ENCODE results near the gene RNASEL.

RNASEL gene

GRCh38 chr1:182629080-182629479, 40.0 kb upstream of the RNASEL start:
- no peaks in the 10 kb centered on the region for H3K27me3 ChIP-seq (ENCODE audit: control insufficient read depth, insufficient read depth, low read length)
- no peak overlapping the region for H3K9ac ChIP-seq (ENCODE audit: low read length)
- H3K4me1 ChIP-seq (ENCODE audit: control insufficient read depth, insufficient read depth, low read length), result no peaks in the 10 kb centered on the region
- H3K9me3 ChIP-seq (ENCODE audit: control insufficient read depth, low read length), result no peaks in the 10 kb centered on the region
- H3K36me3 ChIP-seq (ENCODE audit: control insufficient read depth, insufficient read depth, low read length), result no peaks in the 10 kb centered on the region
- H3K4me3 ChIP-seq (ENCODE audit: low read length), result no peak overlapping the region

- Histone ChIP-seq H3K4me3 (ENCODE audit: low read length) (no peak overlapping the region), H3K4me1 (ENCODE audit: control insufficient read depth, insufficient read depth, low read length) (no peaks in the 10 kb centered on the region), H3K27me3 (ENCODE audit: control insufficient read depth, insufficient read depth, low read length) (no peaks in the 10 kb centered on the region), H3K36me3 (ENCODE audit: control insufficient read depth, insufficient read depth, low read length) (no peaks in the 10 kb centered on the region), H3K9ac (ENCODE audit: low read length) (no peak overlapping the region), H3K9me3 (ENCODE audit: control insufficient read depth, low read length) (no peaks in the 10 kb centered on the region)
These were observed 39.6 kb upstream of the RNASEL start for GRCh38 chr1:182628657-182629056.

GRCh38 chr1:182627622-182628021, 38.6 kb upstream of the RNASEL start:
- no peaks in the 10 kb centered on the region for H3K27me3 ChIP-seq (ENCODE audit: control insufficient read depth, insufficient read depth, low read length)
- no peaks in the 10 kb centered on the region for H3K36me3 ChIP-seq (ENCODE audit: control insufficient read depth, insufficient read depth, low read length)
- no peak overlapping the region for H3K4me3 ChIP-seq (ENCODE audit: low read length)
- H3K9ac ChIP-seq (ENCODE audit: low read length), result no peak overlapping the region
- no peaks in the 10 kb centered on the region for H3K4me1 ChIP-seq (ENCODE audit: control insufficient read depth, insufficient read depth, low read length)
- no peaks in the 10 kb centered on the region for H3K9me3 ChIP-seq (ENCODE audit: control insufficient read depth, low read length)

- no peak overlapping the region for H3K4me3 ChIP-seq (ENCODE audit: low read length)
- H3K36me3 ChIP-seq (ENCODE audit: control insufficient read depth, insufficient read depth, low read length), result no peaks in the 10 kb centered on the region
- no peaks in the 10 kb centered on the region for H3K27me3 ChIP-seq (ENCODE audit: control insufficient read depth, insufficient read depth, low read length)
- H3K9me3 ChIP-seq (ENCODE audit: control insufficient read depth, low read length), result no peaks in the 10 kb centered on the region
- H3K9ac ChIP-seq (ENCODE audit: low read length), result no peak overlapping the region
- H3K4me1 ChIP-seq (ENCODE audit: control insufficient read depth, insufficient read depth, low read length), result no peaks in the 10 kb centered on the region
These were observed 37.5 kb upstream of the RNASEL start for GRCh38 chr1:182626527-182626926.

- no peaks in the 10 kb centered on the region for H3K9me3 ChIP-seq (ENCODE audit: control insufficient read depth, low read length)
- no peak overlapping the region for H3K9ac ChIP-seq (ENCODE audit: low read length)
- H3K27me3 ChIP-seq (ENCODE audit: control insufficient read depth, insufficient read depth, low read length), result no peaks in the 10 kb centered on the region
- no peaks in the 10 kb centered on the region for H3K36me3 ChIP-seq (ENCODE audit: control insufficient read depth, insufficient read depth, low read length)
- H3K4me3 ChIP-seq (ENCODE audit: low read length), result no peak overlapping the region
- no peaks in the 10 kb centered on the region for H3K4me1 ChIP-seq (ENCODE audit: control insufficient read depth, insufficient read depth, low read length)
These were observed 36.9 kb upstream of the RNASEL start for GRCh38 chr1:182625719-182626504.

- H3K27me3 ChIP-seq (ENCODE audit: control insufficient read depth, insufficient read depth, low read length), result no peaks in the 10 kb centered on the region
- H3K4me1 ChIP-seq (ENCODE audit: control insufficient read depth, insufficient read depth, low read length), result no peaks in the 10 kb centered on the region
- no peaks in the 10 kb centered on the region for H3K9me3 ChIP-seq (ENCODE audit: control insufficient read depth, low read length)
- no peak overlapping the region for H3K4me3 ChIP-seq (ENCODE audit: low read length)
- no peak overlapping the region for H3K9ac ChIP-seq (ENCODE audit: low read length)
- H3K36me3 ChIP-seq (ENCODE audit: control insufficient read depth, insufficient read depth, low read length), result no peaks in the 10 kb centered on the region
These were observed 36.0 kb upstream of the RNASEL start for GRCh38 chr1:182625024-182625423.

- no peaks in the 10 kb centered on the region for H3K4me1 ChIP-seq (ENCODE audit: control insufficient read depth, insufficient read depth, low read length)
- H3K27me3 ChIP-seq (ENCODE audit: control insufficient read depth, insufficient read depth, low read length), result no peaks in the 10 kb centered on the region
- no peaks in the 10 kb centered on the region for H3K9me3 ChIP-seq (ENCODE audit: control insufficient read depth, low read length)
- no peaks in the 10 kb centered on the region for H3K36me3 ChIP-seq (ENCODE audit: control insufficient read depth, insufficient read depth, low read length)
- no peak overlapping the region for H3K4me3 ChIP-seq (ENCODE audit: low read length)
- H3K9ac ChIP-seq (ENCODE audit: low read length), result no peak overlapping the region
These were observed 35.5 kb upstream of the RNASEL start for GRCh38 chr1:182624577-182624976.

GRCh38 chr1:182622901-182623528, 34.0 kb upstream of the RNASEL start:
- H3K4me3 ChIP-seq (ENCODE audit: low read length), result no peak overlapping the region

GRCh38 chr1:182621906-182622305, 32.9 kb upstream of the RNASEL start:
- H3K9ac ChIP-seq (ENCODE audit: low read length), result no peak overlapping the region
- H3K27me3 ChIP-seq (ENCODE audit: control insufficient read depth, insufficient read depth, low read length), result no peaks in the 10 kb centered on the region
- no peaks in the 10 kb centered on the region for H3K9me3 ChIP-seq (ENCODE audit: control insufficient read depth, low read length)
- H3K36me3 ChIP-seq (ENCODE audit: control insufficient read depth, insufficient read depth, low read length), result no peaks in the 10 kb centered on the region
- no peak overlapping the region for H3K4me3 ChIP-seq (ENCODE audit: low read length)
- peaks cover 5% of the 10 kb centered on the region for H3K4me1 ChIP-seq (ENCODE audit: control insufficient read depth, insufficient read depth, low read length)

More at GRCh38 chr1:182622901-182623528, 34.0 kb upstream of the RNASEL start:
- no peaks in the 10 kb centered on the region for H3K4me1 ChIP-seq (ENCODE audit: control insufficient read depth, insufficient read depth, low read length)
- H3K27me3 ChIP-seq (ENCODE audit: control insufficient read depth, insufficient read depth, low read length), result no peaks in the 10 kb centered on the region
- H3K9me3 ChIP-seq (ENCODE audit: control insufficient read depth, low read length), result no peaks in the 10 kb centered on the region
- no peak overlapping the region for H3K9ac ChIP-seq (ENCODE audit: low read length)
- H3K36me3 ChIP-seq (ENCODE audit: control insufficient read depth, insufficient read depth, low read length), result no peaks in the 10 kb centered on the region

- no peaks in the 10 kb centered on the region for H3K27me3 ChIP-seq (ENCODE audit: control insufficient read depth, insufficient read depth, low read length)
- H3K9ac ChIP-seq (ENCODE audit: low read length), result no peak overlapping the region
- H3K4me3 ChIP-seq (ENCODE audit: low read length), result no peak overlapping the region
- peaks cover 13% of the 10 kb centered on the region for H3K4me1 ChIP-seq (ENCODE audit: control insufficient read depth, insufficient read depth, low read length)
- no peaks in the 10 kb centered on the region for H3K9me3 ChIP-seq (ENCODE audit: control insufficient read depth, low read length)
- no peaks in the 10 kb centered on the region for H3K36me3 ChIP-seq (ENCODE audit: control insufficient read depth, insufficient read depth, low read length)
These were observed 32.0 kb upstream of the RNASEL start for GRCh38 chr1:182620924-182621585.

- peaks cover 29% of the 10 kb centered on the region for H3K4me1 ChIP-seq (ENCODE audit: control insufficient read depth, insufficient read depth, low read length)
- H3K9me3 ChIP-seq (ENCODE audit: control insufficient read depth, low read length), result no peaks in the 10 kb centered on the region
- peaks cover 15% of the 10 kb centered on the region for H3K27me3 ChIP-seq (ENCODE audit: control insufficient read depth, insufficient read depth, low read length)
- no peak overlapping the region for H3K4me3 ChIP-seq (ENCODE audit: low read length)
- H3K36me3 ChIP-seq (ENCODE audit: control insufficient read depth, insufficient read depth, low read length), result no peaks in the 10 kb centered on the region
- no peak overlapping the region for H3K9ac ChIP-seq (ENCODE audit: low read length)
These were observed 28.8 kb upstream of the RNASEL start for GRCh38 chr1:182617734-182618351.

GRCh38 chr1:182617014-182617429, 28.0 kb upstream of the RNASEL start:
- Histone ChIP-seq H3K9ac (ENCODE audit: low read length) (no peak overlapping the region), H3K4me3 (ENCODE audit: low read length) (no peak overlapping the region), H3K27me3 (ENCODE audit: control insufficient read depth, insufficient read depth, low read length) (peaks cover 15% of the 10 kb centered on the region), H3K9me3 (ENCODE audit: control insufficient read depth, low read length) (no peaks in the 10 kb centered on the region), H3K4me1 (ENCODE audit: control insufficient read depth, insufficient read depth, low read length) (peaks cover 29% of the 10 kb centered on the region), H3K36me3 (ENCODE audit: control insufficient read depth, insufficient read depth, low read length) (no peaks in the 10 kb centered on the region)

Measured in mucosa of stomach (tissue), 1 donor.